ENCODE measurements around the gene PAN3.

Gene PAN3

DNA sequence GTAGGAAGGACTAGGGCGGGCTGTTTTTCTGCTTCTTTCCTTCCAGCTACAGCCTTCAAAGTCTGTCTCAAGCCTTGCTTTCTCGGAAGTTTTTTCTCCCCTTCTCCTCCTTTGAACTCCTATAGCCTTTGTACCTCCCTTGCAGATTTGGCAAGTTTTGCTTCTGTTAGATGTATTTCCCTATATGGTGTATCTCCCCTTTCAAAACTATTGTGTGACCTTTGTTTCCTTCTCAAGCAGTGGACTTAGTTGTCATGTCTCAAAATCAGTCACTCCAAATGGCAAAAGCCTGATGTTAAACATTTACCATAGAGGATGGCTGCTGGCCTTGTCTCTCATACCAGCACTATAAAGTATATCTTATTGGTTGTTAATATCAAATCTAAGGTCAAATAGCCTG, 203.9 kb downstream of the PAN3 start:
- DNase-seq (ENCODE audit: low read depth) = no peak
- no peak overlapping the region for H3K4me3 ChIP-seq (ENCODE audit: low read depth, low read length)
- TF ChIP-seq MYC (IDR thresholded peaks at IDR 0.05; ENCODE audit: low read depth, low read length) = no peak
- TF ChIP-seq, protein P1, sequence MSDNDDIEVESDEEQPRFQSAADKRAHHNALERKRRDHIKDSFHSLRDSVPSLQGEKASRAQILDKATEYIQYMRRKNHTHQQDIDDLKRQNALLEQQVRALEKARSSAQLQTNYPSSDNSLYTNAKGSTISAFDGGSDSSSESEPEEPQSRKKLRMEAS (IDR thresholded peaks at IDR 0.05; ENCODE audit: low read depth, low read length) = no peak
- TF ChIP-seq, protein P2, sequence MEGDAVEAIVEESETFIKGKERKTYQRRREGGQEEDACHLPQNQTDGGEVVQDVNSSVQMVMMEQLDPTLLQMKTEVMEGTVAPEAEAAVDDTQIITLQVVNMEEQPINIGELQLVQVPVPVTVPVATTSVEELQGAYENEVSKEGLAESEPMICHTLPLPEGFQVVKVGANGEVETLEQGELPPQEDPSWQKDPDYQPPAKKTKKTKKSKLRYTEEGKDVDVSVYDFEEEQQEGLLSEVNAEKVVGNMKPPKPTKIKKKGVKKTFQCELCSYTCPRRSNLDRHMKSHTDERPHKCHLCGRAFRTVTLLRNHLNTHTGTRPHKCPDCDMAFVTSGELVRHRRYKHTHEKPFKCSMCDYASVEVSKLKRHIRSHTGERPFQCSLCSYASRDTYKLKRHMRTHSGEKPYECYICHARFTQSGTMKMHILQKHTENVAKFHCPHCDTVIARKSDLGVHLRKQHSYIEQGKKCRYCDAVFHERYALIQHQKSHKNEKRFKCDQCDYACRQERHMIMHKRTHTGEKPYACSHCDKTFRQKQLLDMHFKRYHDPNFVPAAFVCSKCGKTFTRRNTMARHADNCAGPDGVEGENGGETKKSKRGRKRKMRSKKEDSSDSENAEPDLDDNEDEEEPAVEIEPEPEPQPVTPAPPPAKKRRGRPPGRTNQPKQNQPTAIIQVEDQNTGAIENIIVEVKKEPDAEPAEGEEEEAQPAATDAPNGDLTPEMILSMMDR (IDR thresholded peaks at IDR 0.05; ENCODE audit: low read depth, low read length) = no peak
- no peak for TF ChIP-seq POLR2A (IDR thresholded peaks at IDR 0.05; ENCODE audit: extremely low read depth, insufficient read length)

DNA sequence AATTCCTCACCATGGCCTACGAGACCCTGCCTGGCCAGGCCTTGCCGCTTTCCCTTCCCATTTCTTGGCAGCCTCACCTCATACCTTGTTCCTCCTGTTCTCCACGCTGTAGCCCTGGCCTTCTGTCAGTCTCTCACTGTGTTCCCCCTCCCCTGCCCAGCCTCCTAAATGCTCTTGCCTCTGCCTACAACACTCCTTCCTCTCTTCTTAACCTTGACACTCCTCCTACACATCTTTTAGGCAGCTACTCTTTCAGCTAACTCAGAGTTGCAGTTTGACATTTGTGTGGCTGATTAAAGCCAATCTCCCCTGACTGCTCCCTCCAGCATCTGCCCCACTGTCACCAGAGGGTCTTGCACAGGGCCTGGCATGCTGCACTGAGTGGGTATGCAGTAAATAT, 205.8 kb downstream of the PAN3 start:
- DNase-seq (ENCODE audit: low read depth) = no peak
- no peak overlapping the region for H3K4me3 ChIP-seq (ENCODE audit: low read depth, low read length)
- TF ChIP-seq, protein P1 (IDR thresholded peaks at IDR 0.05; ENCODE audit: low read depth, low read length) = no peak
- TF ChIP-seq MYC (IDR thresholded peaks at IDR 0.05; ENCODE audit: low read depth, low read length) (no peak), POLR2A (IDR thresholded peaks at IDR 0.05; ENCODE audit: extremely low read depth, insufficient read length) (no peak)
- TF ChIP-seq, protein P2 (IDR thresholded peaks at IDR 0.05; ENCODE audit: low read depth, low read length) = no peak
